K562 treated with DMSO at 1 percent for 24 hours (cell line): ENCODE results near the gene PSD2. TPM values are rescaled to one million over a fixed set of nuclear protein-coding genes. Genes with fewer than 3 reads are reported as not detected.

ENCODE experiments used
- total RNA-seq: library from RNA; unstranded; fragments of 300-600 nt; gene quantifications from 2 replicates; pipeline ENCODE4 v1.2.3, GENCODE V29; 2022; ENCODE audit warnings: low read depth; ENCODE audit not compliant: insufficient read depth

The PSD2 gene
- total RNA-seq, result 0.07 and 0.13 TPM in 2 replicates

GRCh38 chr5:139795074-139796001, at the start of gene PSD2:
PSD2 (plus strand) TSS chr5:139795808; CDS start chr5:139809441, 13,633 bp downstream.

Other genes starting within 250 kb of the PSD2 start
- gene UBE2D2, start 234.5 kb upstream of the PSD2 start, total RNA-seq, result 97.0 and 102 TPM in 2 replicates
- gene CXXC5, start 147.5 kb upstream of the PSD2 start, total RNA-seq, result 146 and 152 TPM in 2 replicates
- 0.22 TPM in 1 of 2 replicates, not detected in the other for gene NRG2, start 247.5 kb downstream of the PSD2 start, total RNA-seq